ENCODE data around the gene ITGA5.

ITGA5 gene

DNA sequence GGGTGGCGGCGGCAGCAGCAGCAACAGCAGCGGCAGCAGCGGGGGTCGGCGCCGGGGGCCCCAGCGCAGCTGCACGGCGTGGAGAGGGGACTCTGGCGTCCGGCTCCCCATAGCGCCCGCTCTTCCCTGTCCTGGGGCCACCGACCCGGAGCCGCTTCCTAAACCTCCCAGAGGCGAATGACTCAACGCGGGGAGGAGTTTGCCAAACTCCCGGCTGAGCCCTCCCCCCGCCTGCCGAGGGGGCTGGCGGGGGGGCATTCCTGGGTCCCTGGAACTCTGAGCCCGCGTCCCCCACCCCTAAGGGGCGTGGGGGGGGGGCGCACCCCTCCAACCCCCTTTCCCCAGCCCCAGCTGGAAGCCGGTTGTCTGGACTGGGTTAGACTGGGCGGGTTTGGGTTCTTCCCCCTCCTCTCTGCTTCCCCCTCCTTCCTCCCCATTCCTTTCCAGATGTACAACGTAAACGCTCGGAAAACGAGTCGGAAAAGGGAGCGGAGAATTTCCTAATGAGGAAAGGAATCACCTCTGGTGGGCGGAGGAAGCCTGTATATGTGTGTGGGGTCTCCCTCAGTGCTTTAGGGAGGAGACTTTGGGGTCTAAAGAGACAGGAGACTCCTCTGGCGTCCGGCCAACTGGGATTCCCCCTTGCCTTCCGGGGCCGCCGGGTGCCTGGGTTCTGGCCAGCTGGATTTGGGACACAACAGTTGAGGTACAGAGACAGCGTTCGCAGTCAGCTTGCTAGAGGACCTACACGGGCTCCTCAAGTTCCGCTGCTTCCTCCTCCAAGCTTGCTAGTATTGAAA is at the start of gene ITGA5:
Gene ITGA5 (minus strand): TSS at position 179 of the 800 bp plus-strand sequence. CDS start 68 bp downstream, at position 111.
- peak; percentile 15 for DNase-seq

DNA sequence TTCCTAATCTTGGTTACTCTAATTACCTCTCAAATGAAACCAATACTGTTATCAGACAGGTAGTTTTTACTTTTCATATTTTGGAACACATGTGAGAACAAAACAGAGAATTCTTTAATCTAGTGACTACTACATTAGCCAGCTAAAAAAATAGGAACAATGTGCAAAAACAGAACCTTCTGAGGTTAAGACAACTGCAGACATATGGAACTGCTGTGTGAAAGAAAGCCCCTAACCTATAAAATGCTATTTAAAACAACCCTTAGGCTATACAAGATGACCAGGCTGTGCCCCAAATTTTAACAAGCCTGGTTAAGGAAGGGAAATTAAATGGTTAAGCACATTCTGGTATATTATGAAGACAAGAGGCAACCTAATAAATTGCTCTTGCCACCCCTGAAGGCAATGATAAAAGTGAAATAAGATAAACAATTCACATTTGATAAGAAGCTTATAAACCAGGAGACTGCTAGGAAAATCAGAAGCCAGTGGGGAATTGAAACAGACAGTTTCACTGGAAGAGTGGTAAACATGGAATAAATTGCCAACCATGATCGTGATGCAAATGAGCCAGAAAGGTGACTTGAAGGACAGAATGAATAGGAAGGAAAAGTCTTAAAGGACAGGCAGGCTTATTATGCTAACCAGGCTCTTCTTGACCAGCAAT is 46.9 kb upstream of the ITGA5 start:
- DNase-seq: no peak

DNA sequence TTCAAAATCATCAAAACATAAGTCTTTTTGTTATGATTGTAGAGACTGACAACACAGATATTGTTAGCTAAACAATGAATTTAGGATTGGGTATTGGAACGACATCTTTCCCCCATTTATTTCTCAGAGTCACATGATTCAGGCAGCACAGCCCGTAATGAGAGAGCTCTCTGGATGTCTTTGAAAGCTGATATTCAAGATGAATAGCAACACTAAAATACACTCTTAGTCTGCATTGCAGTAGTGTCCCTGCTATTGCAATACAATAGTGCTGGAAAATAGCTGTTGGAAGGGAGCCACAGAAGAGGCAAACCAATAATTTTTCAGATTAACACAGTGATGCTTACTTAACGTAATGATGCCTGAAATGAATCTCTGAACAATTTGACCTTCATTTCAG is 44.4 kb upstream of the ITGA5 start:
- DNase-seq: no peak

DNA sequence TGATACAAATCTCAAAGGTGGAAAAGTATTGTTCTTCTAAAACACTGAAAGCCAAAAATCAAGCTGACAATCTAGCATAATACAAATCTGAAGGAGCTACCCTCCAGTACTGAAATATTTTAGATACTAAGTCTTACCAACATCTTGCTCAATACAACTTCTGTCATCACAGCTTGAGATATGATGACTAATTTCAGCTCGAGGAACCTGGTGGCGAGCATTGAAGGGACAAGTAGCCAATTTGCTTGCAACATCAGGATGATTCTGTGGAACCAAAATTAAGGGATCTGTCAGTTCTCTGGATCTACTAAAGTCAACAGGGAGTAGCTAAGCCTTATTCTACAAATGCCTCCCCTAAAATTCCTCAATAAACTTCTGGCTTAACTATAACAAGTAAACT is 44.0 kb upstream of the ITGA5 start:
- DNase-seq: no peak

DNA sequence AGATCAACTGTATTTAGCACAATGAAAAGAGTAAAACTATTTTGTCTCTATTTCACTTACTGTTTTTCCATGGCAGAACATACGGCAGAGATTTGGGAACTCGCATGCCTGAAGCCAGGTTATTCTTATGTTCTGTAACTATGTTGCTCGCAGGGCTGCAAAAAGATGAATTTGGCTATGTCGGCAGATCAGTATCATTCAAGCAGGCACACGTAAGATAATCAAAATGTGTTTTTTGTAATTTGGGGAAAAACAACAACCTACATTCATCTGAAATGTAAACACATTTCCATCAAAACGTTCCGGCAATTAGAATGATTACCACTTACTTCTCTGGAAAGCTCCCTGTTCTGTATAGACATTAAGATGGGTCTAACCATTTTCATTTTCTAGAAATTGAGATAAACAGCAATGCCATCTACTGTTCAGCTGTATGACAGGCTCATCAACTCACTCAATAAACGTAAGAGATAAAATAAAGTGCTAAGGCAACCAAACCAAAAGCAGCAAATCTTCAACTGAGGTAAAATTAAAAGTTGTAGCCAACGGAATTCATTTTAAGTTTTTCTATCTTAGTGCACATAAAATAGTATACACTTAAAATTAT is 41.4 kb upstream of the ITGA5 start:
- DNase-seq: no peak

DNA sequence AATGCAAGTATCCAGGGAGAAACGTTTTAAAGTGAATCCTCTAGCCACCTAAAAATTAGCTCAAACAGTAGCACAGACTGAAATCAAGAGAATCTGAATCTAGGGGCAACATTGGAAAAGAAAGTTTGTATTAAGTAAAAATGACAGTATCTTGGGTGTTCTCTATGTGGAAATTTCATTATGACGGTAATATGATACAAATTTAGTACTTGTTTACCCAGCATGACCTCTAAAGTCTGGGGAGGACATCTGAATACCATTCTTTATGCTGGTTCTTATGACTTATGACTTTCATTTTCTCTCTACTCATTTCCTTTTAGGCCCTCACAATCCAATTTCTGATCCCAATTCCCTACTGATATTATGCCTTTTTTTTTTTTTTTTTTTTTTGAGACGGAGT is 40.3 kb upstream of the ITGA5 start:
- no peak for DNase-seq

DNA sequence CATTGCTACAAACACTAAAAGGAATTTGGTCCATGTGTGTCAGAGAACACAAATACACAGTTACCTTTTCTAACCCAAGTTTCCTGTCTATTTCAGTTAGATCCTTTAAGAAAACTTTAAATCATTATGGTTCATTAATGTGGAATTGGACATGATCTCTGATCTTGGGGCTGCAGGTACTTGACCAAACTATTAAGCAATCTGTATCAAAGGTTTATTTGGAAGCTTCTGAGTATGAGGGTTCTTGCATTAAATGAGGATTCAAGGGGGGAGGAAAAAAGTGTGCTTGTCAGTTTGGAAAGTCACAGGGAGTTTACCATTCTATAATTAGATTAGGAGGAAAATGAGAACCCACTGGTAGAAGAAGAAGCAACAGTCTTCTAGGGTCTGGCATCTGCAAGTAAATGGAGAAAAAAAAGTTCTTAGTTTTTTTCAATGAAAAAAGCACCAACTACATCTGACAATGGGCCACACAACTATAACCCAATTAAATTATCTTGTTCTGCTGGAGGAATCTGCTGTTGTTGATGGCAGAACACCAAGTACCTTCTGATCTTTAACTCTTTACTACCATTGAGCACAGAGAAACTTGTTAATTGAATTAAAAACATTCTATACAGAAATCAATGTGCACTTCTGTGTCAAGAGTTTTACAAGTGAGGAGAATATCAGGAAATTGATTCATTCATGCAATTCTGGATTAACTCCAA is 36.8 kb upstream of the ITGA5 start:
- no peak for DNase-seq

DNA sequence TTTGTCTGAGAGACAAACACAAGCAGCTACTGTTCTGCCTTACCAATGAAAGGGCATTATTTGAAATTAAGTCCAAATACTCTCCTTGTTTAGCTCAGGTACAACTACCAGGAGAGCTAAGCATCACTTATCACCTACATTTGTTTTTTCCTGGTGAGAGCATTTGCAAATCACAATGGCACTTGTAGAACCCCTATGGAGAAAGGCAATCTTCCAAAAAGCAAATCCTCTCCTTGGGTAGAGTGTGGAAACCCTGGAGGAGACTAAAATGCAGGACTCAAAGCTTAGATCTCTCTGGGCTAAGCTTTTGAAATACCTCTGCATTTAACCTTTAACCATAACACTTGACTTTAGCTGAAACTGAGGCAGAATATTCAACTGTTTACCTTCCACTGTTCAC is 33.6 kb upstream of the ITGA5 start:
- no peak for DNase-seq

DNA sequence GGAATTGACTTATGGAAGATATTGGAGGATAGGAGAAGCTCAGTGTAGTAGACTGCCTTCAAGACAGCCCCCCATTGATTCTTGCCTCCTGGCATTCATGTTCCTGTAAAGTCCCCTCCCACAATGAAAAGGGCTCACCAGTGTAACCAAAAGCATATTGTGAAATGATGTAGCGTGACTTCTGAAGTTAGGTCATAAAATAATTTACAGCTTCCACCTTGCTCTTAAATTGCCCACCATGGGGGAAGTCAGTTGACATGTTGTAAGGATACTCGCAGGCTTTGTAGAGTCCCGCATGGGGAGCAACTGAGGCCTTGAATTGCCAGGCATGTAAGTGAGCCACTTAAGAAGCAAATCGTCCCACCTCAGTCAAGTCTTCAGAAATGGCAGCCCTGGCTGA is 29.3 kb upstream of the ITGA5 start:
- no peak for DNase-seq

DNA sequence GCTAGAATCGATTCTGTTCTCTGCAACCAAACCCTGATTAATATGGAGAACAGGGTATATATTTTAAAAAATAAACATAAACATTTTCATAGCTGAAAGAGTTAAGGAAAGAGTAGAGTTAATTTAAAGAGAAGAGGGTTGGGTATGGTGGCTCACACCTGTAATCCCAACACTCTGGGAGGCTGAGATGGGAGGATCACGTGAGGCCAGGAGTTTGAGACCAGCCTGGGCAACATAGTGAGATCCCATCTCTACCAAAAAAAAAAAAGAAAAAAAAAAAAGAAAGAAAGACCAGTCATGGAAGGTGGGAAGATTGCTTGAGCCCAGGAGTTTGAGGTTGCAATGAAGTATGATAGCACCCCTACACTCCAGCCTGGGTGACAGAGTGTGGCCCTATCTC is 28.9 kb upstream of the ITGA5 start:
- no peak for DNase-seq

DNA sequence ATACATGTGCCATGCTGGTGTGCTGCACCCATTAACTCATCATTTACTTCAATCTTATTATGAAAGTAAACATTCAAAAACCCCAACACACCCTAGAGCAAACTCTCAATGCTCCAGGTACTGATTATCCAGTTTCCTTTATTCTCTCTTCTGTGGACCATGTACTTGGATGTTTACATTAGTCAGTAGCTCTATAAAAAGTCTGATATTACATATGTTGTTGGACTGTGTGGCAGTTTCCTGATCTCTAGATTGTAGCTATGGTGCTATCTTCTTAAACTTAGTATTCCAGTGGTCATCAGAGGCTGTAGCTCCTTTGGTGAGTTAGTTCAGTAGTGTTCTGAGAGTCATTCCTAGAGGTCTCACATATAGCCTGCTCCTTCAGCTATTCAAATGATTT is 25.1 kb upstream of the ITGA5 start:
- no peak for DNase-seq

DNA sequence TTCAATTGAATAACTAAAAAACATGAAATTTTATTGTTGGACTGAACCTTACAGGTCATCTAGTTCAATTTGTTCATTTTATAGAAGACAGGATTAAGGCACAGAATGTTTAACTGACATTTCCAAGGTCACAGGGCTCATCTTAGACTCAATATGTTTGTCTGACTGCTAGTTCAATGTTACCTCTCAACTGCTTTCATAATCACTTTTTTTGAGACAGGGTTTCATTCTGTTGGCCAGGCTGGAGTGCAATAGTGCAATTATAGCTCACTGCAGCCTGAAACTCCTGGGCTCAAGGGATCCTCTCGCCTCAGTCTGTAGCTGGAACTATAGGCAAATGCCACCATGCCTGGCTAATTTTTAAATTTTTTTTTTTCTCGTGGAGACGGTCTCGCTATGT is 24.4 kb upstream of the ITGA5 start:
- no peak for DNase-seq

DNA sequence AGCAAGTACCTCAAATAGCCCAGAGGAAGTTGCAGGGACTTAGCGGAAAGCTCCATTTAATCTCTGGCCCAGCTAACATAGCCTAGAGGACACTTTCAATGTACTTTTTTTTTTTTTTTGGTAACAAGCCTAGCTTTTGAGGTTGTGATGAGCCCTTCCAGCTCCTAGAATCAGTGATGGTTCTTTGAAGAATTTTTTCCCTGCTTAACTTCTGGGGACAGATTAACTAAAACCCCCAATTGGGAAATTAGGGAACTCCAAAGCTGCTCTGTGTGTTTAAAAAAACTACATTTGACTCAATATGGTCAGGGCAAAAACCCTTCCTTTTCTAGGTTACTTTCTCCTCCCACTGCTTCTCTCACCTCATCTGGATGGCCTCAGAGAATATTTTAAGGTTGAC is 23.9 kb upstream of the ITGA5 start:
- DNase-seq: no peak

DNA sequence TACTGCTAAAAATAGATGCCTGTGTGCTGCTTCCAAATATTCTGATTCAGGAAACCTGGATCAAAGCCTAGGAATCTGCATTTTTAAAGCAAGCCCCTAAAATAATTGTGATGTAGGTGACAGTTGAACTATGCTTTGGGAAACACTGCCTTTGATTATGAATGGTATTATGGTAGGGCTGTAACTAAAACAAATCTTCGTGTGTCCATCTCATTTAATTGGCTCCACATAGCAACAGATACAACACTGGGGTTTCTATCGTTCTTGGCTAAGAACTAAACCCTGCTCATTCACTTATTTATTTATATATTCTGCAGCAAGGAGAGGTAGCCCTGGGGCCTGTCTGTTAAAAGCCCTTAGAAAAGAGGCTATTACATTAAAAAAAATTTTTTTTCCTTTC is 23.0 kb upstream of the ITGA5 start:
- DNase-seq: no peak

DNA sequence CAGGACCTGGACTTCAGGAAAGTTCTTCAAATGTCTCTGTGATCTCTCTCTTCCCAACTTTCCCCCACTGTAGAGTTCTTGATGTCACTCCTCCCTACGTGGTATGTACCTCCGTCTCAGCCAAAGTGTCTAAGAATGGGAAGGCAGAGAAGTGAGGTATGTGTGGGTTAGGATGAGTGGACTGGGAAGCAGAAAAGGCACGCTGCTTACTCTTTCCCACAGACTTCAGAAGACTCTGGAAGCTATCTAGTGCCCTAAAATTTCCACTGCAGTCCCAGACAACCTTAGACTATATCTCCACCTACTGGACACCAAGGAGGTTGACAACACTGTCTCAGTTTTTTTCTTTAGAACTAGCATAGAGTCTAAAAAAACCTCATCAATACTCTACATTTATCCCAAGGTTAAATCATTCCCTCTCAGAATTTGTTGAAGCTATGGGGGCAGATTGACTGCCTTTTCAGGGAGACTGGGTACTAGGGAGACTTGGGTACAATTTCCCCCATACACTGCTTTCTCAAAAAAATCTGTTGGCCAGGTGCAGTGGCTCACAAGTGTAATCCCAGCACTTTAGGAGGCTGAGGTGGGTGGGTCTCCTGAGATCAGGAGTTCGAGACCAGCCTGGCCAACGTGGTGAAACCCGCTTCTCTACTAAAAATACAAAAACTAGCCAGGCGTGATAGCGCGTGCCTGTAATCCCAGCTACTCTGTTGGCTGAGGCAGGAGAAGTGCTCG is 20.6 kb upstream of the ITGA5 start:
- peak; percentile 50 for DNase-seq

DNA sequence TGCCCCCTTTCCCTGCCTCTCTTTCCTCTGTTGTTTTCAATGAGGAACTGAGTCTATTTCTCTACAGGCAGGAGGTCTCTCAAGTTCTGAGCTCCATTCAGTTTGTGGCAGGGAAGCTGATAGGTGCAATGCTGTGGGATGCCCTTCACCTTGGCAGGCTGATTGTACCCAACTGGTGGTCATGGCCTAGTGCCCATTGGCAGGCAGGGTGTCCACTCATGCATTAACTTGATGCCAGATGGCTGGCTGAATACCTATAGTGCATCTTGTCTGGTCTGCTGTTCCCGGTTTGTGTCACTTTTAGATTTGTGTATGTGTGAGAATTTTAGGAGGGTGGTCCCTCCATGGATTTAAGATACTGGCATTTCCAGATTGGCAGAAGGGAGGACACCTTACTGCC is 20.0 kb upstream of the ITGA5 start:
- DNase-seq: no peak

DNA sequence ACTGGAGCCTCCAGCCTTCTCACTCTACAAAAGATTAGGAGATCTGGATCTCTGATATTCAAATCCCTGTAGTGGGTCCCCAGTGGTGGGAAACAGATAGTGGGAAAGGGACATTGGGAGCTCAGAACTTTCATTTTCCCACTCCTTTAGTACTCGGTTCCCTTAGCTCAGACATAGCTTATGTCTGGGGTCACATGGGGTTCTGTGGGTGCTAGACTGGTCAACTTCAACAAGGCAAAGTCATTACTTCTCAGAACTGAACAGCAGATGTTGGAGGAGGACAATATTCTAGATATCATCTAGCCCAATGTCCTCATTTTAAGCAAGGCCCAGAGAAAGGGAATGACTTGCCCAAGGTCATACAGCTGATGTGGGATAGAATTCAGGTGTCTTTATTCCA is 19.5 kb upstream of the ITGA5 start:
- no peak for DNase-seq

DNA sequence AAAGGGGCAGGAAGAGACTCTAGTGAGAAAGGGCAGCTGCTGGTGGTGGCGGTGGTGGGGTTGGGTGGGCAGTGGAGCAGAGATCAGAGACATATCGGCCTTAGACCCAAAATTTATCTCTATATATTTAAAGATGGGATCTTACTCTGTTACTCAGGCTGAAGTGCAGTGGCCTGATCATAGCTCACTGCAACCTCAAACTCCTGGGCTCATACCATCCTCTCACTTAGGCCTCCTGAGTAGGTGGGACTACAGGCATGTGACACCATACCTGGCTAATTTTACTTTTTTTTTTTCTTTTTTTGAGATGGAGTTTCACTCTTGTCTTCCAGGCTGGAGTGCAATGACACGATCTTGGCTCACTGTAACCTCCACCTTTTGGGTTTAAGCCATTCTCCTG is 18.6 kb upstream of the ITGA5 start:
- no peak for DNase-seq

DNA sequence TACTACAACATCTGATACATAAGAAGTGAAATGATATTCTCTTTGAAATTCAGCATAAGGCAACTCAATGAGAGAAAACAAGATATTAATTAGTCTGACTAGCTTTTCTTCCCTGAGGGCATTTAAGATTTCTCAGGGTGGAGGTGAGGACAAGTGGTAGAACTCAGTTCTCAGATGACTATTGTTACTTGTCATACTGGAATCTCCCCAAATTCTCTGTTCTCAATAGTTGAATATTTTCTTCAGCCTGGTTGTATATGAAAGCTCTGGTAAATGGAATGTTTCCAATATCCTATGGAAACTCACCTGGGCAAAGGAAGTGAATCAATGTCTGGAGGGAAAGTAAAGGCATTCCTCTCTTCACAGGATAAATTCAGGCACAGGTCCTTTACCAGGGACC is 18.2 kb upstream of the ITGA5 start:
- DNase-seq: no peak

DNA sequence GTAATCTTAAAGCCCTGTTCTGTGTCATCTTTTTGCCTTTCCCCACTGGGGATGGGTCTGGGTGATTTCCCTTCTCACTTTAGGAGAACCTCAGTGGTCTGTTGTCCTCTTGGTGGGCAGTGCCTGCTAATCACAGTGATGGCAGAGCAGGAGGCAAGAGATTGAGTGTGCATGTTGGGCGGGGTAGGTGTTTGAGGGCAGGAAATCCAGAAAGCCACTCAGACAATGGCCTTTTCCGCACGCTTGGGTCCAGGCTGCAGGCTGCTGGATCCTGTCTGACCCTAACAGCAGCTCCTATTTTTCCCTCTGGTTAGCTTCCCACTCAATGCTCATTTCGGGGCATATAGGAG is 13.7 kb upstream of the ITGA5 start:
- no peak for DNase-seq

DNA sequence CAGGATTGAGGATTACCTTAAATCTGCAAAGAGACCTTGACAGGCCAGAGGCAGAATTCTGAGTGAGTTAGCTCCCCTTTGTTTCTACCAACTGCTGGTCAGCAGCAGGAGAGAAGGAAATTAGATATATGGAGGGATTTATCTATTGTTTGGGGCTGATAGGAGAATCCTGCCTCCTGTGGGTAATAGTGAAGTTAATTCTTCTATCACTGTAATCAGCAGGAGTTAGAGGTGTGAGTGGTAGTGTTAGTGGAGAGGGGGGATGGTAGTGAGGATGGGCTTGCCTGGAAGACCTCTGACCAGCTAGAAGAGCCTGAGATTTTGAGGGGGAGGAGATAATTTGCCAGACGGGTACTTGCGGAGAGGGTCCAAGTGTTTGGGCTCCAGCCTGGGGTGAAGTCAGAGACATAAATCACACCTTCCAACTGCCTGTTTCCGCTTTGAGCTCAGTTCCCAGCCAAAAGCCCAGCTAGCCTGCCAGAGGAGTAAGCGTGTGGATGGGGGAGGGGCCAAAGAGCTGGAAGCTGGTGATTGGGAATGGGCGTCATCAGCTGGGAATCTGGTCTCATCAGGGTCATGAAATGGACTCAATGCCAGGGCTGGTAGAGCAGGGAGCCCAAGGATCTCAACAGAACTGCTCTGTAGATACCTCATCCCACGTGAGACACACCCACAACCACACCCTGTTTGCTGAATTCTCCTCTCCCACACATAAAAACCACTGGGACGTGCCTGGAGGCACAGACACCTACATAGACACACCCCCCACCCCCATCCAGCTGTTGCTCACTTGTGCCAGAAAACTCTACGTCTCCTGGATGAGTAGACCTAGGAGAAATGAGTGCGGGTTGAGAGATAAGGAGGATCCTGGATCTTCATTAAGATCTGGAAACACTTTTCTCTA is 13.1 kb upstream of the ITGA5 start:
- DNase-seq: no peak

DNA sequence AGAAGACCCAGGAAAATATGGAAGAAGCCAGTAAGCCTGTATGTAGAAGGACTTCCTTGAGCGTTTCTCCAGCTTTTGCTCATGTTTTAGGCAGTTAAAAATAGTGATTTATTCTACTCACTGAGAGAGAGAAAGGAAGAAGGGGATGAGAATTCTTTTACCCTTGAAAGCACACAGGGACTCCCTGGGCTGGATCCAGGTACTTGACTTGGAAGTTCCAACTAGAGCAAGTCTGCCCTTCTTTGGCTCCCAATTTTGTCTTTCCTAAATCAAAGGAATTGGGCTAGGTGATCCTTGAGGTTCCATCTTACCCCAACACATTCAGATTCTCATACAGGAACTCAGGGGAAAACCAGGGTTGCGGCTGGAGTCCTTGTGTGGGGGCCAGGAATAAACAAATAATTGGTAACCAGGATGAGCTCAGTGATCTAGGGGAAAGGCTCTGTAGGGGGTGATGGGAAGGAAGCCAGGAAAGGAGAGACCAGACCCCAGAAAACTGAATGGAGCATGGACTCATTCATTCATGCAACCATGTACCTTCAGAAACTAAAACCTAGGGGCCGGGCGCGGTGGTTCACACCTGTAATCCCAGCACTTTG is 11.5 kb upstream of the ITGA5 start:
- no peak for DNase-seq

Measured in NCI-H146 (cell line).